ENCODE results near the gene KBTBD7. TPM values are rescaled to one million over a fixed set of nuclear protein-coding genes. Genes with fewer than 3 reads are reported as not detected.

Gene KBTBD7
- total RNA-seq, 4 donors from 2014 or later, result 4.5 to 11.1 (median 9.3) TPM

DNA sequence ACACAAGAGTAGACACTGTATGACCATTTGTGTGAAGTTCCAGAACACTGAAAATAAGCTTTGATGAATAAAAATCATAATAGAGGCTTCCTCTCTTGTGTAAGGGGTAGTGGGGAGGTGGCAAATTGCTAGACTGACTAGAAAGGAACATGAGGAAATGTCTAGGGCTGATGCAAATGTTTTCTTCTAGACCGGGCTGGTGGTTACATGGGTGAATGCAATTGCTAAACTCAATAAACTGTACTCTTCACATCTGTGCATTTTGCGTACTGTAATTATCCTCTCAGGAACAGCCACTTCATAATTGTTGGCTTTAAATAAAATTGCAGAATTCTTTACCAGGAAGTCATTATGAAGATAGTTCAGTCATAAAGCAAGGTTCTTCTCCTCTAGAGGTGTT lies 5.2 kb upstream of the KBTBD7 start:
- H3K27me3 ChIP-seq, result no peaks in the 10 kb centered on the region
- H3K36me3 ChIP-seq, result no peaks in the 10 kb centered on the region
- H3K4me3 ChIP-seq, result no peak overlapping the region
- no peak overlapping the region for H3K27ac ChIP-seq
- no peaks in the 10 kb centered on the region for H3K4me1 ChIP-seq
- 50 to 59% methylated on average over 2 of the region's 2 CpGs for WGBS, 2 donors
- no peaks in the 10 kb centered on the region for H3K9me3 ChIP-seq
- TF ChIP-seq EP300 (IDR thresholded peaks at IDR 0.05), result no peak
- TF ChIP-seq, protein P1, sequence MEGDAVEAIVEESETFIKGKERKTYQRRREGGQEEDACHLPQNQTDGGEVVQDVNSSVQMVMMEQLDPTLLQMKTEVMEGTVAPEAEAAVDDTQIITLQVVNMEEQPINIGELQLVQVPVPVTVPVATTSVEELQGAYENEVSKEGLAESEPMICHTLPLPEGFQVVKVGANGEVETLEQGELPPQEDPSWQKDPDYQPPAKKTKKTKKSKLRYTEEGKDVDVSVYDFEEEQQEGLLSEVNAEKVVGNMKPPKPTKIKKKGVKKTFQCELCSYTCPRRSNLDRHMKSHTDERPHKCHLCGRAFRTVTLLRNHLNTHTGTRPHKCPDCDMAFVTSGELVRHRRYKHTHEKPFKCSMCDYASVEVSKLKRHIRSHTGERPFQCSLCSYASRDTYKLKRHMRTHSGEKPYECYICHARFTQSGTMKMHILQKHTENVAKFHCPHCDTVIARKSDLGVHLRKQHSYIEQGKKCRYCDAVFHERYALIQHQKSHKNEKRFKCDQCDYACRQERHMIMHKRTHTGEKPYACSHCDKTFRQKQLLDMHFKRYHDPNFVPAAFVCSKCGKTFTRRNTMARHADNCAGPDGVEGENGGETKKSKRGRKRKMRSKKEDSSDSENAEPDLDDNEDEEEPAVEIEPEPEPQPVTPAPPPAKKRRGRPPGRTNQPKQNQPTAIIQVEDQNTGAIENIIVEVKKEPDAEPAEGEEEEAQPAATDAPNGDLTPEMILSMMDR (IDR thresholded peaks at IDR 0.05), result no peak
- TF ChIP-seq POLR2A (IDR thresholded peaks at IDR 0.05), result no peak
- no peak for DNase-seq (ENCODE audit: low spot score in 2 of 2)

DNA sequence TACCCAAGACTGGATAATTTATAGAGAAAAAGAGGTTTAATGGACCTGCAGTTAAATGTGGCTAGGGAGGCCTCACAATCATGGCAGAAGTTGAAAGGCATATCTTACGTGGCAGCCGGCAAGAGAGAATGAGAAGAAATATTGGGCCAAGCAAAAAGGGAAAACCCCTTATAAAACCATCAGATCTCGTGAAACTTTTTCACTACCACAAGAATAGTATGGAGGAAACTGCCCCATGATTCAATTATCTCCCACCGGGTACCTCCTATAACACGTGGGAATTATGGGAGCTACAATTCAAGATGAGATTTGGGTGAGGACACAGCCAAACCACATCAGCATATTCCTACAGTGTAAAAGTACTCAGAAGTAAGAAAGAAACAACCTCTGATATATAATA lies 4.7 kb upstream of the KBTBD7 start:
- Histone ChIP-seq H3K4me1 (no peaks in the 10 kb centered on the region), H3K4me3 (no peak overlapping the region), H3K9me3 (no peaks in the 10 kb centered on the region), H3K36me3 (no peaks in the 10 kb centered on the region), H3K27ac (no peak overlapping the region), H3K27me3 (no peaks in the 10 kb centered on the region)
- TF ChIP-seq EP300 (IDR thresholded peaks at IDR 0.05) (no peak), POLR2A (IDR thresholded peaks at IDR 0.05) (no peak)
- TF ChIP-seq, protein P1 (IDR thresholded peaks at IDR 0.05), result no peak
- no peak for DNase-seq (ENCODE audit: low spot score in 2 of 2)
- 81 to 86% methylated on average over 5 of the region's 5 CpGs for WGBS, 2 donors

DNA sequence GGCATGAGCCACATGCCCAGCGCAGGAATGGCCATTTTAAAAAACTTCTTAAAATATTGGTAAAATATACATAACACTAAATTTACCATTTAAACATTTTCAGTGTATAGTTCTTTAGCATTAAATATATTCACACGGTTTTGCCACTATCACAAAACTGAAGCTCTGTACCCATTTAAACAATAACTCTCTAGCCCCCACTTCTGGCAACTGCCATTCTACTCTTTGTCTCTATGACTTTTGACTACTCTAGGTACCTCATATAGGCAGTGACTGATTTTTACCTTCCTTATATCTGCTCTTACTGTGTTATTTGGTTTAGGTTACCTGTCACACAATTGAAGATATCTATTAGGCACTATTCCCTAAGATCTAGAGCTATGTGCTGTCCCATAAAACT lies 2.3 kb upstream of the KBTBD7 start:
- Histone ChIP-seq H3K9me3 (no peaks in the 10 kb centered on the region), H3K36me3 (peaks cover 0 to 10% (median 0%) of the 10 kb centered on the region in 3 donors), H3K27ac (no peak overlapping the region), H3K4me3 (no peak overlapping the region), H3K4me1 (peaks cover 0 to 20% (median 0%) of the 10 kb centered on the region in 4 donors), H3K27me3 (no peaks in the 10 kb centered on the region)
- WGBS, 2 donors, result 78% methylated on average over 2 of the region's 2 CpGs
- TF ChIP-seq POLR2A (IDR thresholded peaks at IDR 0.05), result no peak
- TF ChIP-seq, protein P1 (IDR thresholded peaks at IDR 0.05), result peak in 1 of 5 experiments; percentile 7
- DNase-seq (ENCODE audit: low spot score in 2 of 2), result no peak

DNA sequence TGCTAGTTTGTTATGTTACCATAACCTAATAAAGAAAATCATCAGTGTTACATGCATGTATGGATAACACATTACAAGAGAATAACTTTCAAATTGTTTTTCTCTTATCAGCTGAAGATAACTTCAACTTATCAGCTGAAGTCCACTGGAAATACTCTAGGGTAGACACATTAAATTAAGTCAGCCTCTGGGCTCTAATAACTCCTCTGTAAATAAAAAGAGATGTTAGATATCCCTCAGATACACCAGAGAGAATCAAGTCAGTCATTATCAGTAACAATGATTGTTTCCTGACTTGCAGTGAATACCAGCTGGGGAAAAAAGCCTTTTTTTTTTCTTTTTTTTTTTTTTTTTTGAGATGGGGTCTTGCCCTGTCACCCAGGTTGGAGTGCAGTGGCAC lies 1.6 kb upstream of the KBTBD7 start:
- no peaks in the 10 kb centered on the region for H3K27me3 ChIP-seq
- no peak for DNase-seq (ENCODE audit: low spot score in 2 of 2)
- H3K4me3 ChIP-seq, result no peak overlapping the region
- peaks cover 0 to 10% (median 0%) of the 10 kb centered on the region in 3 donors for H3K36me3 ChIP-seq
- TF ChIP-seq POLR2A (IDR thresholded peaks at IDR 0.05), result no peak
- TF ChIP-seq EP300 (IDR thresholded peaks at IDR 0.05), result no peak
- TF ChIP-seq, protein P1 (IDR thresholded peaks at IDR 0.05), result no peak
- no peaks in the 10 kb centered on the region for H3K9me3 ChIP-seq
- no peak overlapping the region for H3K27ac ChIP-seq
- peaks cover 0 to 26% (median 0%) of the 10 kb centered on the region in 4 donors for H3K4me1 ChIP-seq

DNA sequence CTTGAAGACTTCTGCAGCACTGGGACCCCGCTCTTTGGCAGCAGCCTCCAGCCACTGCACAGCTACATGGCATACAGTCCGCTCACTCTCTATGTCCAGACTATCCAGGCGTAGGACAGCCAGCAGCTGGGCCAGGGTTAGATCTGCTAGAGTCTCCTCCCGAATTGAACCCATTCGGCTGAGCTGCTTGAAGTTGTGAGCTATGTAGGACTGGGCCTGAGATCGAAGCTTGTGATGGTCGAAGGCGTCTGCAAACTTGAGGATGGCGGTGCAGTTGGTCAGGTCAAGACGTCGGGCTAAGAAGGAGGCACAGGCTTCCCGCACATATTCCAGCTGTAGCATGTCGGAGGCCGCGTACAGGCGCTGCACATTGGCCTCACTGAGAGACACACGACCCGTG lies 900 bp downstream of the KBTBD7 start:
- no peak overlapping the region for H3K27ac ChIP-seq
- no peak for TF ChIP-seq POLR2A (IDR thresholded peaks at IDR 0.05)
- TF ChIP-seq, protein P1 (IDR thresholded peaks at IDR 0.05), result no peak
- TF ChIP-seq EP300 (IDR thresholded peaks at IDR 0.05), result no peak
- peaks cover 0 to 18% (median 0%) of the 10 kb centered on the region in 3 donors for H3K36me3 ChIP-seq
- H3K4me3 ChIP-seq, result peak overlapping the region; percentile 57 to 74 (median 72)
- no peaks in the 10 kb centered on the region for H3K9me3 ChIP-seq
- H3K27me3 ChIP-seq, result no peaks in the 10 kb centered on the region
- H3K4me1 ChIP-seq, result peaks cover 0 to 28% (median 0%) of the 10 kb centered on the region in 4 donors
- no peak for DNase-seq (ENCODE audit: low spot score in 2 of 2)
- whole genome bisulfite sequencing, 2 donors, result 97 to 98% methylated on average over 17 to 18 of the region's 18 CpGs

All from tibial nerve (tissue), 4 donors.